Measurements from ENCODE around the gene FAT3. TPM values are rescaled to one million over a fixed set of nuclear protein-coding genes. Genes with fewer than 3 reads are reported as not detected.
A peak's percentile ranks its signal among the peaks of the same experiment; 100 is the strongest.

The FAT3 gene
- total RNA-seq = 1.9 and 24.4 TPM in 2 replicates

DNA sequence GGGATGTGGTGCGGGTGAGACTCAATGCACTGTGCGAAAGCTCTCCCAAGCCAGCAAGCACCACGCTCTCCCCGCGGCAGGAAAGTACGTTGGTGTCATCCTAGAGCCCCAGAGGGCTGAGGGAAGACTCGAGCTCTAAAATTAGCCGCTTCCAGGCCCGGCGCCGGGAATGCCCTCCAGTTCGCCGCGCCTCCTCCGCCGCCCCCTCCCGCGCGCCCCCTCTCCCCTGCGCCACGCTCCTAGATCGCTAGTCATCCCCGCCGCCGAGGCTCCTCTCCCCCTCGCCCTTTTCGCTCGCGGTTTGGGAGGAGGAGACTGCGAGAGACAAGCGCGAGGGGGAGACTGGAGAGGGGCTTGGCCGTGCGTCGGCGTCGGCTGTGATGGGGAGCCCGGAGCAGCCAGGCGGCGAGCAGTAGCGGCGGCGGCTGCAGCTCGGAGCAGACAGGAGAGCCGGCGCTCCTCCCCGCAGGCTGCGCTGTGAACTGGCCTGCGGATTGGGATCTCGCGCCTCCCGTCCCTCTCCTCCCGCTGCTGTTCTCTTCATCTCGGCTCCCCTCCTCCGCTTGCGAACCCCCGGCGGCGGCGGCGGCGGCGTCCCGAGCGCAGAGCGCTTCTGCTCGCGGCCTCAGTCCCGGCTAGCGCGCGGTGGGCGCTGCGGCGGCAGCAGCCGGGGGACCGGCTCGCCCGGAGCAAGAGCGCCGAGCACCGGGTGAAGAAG is at the start of gene FAT3:
FAT3 (plus strand) TSS at position 412 of the 718 bp plus-strand sequence. CDS start 127,295 bp downstream, outside the sequence.
- no peak for DNase-seq (ENCODE audit: low read depth)

DNA sequence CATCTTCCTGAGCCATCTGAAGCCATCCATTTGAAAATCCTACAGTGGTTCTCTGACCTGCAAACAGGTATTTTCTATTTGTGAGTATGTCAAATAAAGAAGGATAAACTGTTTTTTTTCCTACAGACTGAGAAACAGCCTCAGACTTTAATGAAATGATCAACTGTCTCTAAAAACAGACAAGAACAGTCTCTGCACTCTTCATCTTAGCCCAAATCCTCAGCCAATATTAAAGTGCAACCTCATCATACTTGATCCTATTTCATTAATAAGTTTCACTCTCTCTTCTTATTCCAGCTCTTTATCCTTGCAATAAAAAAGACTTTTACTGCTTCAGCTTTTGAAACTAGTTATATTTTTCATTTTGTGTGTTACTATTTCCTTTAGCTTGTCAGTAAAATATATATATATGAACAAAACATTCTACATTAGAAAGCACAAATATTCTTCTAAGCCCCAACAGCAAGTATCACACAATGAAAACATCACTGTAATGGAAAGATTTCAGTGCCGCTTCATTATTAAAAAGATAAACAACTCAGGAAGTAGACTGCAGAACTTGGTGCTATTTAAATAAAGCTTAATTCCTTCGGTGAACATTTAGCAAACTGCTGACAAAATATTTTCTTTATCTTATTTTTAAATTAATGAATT is 45.5 kb upstream of the FAT3 start:
- DNase-seq (ENCODE audit: low read depth) = no peak

DNA sequence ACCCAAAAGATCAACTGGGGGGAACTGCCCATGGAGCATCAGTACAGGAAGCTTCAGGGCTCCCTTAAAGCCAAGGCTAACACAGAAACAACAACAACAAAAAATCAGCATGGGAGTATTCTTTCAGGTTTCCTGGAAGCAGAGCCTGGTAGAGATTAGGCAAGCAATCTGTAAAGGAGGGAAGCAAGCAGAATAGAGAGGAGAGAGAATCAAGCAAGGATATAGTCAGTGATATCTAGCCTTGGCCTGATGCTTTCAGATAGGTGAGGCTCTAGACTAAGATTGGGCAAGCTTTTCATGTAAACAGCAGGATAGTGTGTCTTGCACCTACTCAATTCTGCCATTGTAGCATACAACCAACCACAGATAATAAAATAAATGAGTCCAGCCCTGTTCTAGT is 44.4 kb upstream of the FAT3 start:
- DNase-seq (ENCODE audit: low read depth) = no peak

DNA sequence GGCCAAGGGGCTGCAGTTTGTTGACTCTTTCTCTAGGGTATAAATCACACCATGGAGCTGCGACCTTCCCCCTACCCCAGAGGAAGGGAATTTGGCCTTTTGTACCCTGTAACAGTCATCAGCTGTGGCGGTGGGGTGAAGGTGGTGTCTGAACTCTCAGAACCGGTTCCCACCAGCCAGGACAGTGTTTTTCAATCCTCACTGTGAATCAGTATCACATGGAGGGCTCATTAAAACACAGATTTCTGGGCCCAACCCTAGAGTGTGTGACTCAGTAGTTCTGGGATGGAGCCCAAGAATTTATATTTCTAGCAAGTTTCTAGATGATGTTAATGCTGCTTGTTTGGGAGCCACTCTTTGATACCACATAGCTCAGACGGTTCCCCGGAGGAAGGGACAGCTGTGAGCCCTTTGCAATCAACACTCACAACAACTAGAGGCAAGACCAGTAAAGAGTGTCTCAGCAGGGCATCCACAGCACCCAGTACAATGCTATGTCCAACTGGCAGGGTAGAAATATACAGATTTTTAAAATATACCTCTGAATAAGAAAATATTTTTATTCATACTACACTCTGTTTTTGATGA is 43.9 kb upstream of the FAT3 start:
- peak; percentile 95 for DNase-seq (ENCODE audit: low read depth)

DNA sequence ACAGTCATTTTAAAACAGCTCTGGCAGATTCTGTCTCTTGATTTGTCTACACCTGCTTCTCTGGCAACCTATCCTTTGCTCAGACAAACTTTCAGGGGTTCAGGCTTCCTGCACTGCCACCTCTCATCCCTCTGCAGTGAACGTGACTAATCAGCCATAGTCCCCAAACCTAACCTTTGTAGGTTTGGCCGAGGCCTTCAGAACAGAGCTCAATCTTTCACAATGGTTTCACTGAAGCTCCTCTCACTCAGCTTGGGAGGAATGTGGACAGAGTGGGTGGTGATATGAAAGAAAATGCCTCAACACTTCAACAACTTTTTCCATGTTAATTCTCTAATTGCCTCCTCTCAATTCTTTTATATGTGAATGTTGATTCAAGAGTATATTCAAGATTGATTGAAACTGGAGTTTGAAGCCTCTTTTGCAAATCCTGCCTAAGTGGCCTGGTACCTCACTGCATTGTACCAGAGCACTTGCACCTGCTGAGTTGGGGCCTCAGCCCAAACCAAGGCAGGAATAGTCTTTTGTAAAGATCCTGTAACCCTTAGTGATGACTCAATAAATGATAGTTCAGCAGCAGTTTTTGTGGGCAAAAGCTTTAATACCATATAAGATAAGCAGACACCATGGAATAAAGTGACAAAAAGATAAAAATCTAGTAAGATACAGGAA is 33.9 kb upstream of the FAT3 start:
- DNase-seq (ENCODE audit: low read depth) = no peak

DNA sequence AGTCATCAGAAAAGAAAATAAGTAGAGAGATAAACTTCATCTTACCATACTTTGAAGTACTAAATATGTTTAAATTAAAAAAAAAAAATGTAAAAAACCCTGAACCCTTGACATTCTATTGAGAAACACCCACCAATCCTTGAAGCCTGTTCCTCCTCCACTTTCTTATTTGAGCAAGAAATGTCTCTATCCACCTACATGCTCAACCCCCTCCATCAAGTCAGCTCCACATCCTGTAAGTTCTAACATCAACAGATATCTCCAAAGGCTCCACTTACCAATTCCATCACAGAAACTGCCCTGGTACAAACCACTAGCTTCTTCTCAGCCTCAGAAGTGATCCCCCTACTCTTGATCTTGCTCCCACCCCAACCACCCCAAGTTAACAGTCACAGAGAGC is 32.5 kb upstream of the FAT3 start:
- DNase-seq (ENCODE audit: low read depth) = no peak

DNA sequence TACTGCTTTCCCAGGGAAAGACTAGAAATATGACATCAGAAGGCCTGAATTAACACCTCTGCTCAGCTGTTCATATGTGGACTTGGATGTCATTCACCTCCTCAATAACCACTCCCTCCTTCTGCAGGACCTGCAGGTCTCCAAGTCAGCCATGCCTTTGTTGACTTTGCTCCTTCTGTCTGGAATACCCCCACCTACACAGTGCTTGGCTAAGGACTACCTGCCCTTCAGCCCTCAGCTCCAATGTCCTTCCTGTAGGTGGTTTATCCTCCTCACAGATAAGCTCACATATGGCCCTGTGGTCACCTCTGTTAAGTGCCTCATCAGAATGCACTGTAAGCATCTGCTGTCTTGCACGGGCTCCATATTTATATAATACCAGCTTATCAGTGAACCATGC is 26.4 kb upstream of the FAT3 start:
- no peak for DNase-seq (ENCODE audit: low read depth)

DNA sequence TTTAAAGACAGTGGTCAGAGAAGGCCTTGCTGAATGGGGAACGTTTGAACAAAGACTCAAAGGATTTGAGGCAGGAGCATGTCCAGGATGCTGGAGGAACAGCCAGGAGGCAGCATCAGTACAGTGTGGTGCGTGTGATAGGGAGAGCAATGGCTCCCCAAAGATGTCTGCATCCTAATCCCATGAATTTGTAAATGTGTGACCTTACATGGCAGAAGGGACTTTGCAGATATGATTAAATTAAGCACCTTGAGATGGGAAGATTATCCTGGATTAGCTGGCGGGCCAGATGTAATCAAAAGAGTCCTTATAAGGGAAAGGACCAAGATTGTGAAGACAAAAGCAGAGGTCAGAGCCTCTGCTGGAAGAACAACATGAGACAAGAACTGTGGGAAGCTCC is 24.6 kb upstream of the FAT3 start:
- no peak for DNase-seq (ENCODE audit: low read depth)

DNA sequence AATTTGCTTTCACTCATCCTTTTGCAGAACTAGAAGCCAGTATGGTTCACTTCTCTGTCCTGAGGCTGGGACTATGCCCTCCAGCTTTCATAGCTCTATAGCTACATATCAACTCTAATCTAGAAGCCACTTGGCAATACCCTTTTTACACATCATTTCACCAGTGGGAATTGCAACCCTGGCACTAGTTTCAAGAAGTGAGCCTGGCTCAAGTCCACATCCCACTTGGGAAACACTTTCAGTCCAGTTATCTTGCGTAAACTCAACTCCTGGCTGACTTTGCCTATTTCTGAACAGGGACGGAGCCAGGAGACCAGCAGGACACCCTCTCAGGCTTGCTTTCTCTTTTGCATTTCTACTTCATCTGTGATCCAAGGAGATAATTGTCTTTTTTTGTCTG is 19.9 kb upstream of the FAT3 start:
- DNase-seq (ENCODE audit: low read depth) = peak; percentile 16

DNA sequence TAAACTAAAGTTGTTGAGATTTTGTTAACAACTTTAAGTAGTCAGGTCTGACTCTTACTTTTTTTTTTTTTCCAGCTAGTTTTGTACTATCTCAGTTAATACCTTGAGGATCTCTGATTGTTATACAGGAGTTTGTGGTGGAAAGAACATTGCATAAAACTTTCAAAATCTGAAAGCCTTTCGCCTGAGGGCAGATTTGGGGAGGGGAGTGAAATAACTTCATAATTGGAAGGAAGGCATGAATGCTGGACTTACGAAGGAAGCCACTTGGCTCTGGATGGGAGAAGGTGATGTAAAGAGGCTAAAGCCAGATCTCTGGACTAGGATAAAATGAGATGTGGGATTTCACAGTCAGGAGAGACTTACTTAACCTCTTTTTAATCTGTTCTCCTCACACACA is 18.2 kb upstream of the FAT3 start:
- no peak for DNase-seq (ENCODE audit: low read depth)

DNA sequence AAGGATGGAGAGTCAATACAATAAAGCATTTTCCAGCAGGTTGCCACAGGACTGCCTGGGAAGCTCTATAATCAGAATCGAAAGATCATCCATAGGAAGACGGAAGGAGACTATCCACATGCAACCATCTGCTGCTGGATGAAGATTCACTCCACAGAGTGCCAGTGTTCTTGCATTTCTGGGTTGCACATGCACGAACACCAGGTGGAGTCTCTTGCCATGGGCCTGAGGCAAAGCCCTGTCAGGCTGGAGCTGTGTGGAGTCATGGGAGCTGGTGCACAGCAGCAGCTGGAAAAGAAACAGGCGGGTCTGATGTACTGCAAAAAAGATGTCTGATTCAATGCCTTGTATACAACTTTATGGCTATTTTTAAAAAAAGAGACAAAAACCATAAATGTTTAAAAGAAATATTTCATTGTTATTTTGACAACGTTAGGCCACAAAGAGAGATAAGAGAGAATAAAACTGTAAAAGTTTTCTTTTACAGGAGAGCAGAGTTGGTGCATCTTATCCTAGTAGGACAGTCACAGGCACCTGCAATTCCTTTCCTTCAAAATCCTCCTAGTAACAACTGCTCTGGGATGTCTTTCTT is 12.9 kb upstream of the FAT3 start:
- peak; percentile 33 for DNase-seq (ENCODE audit: low read depth)

DNA sequence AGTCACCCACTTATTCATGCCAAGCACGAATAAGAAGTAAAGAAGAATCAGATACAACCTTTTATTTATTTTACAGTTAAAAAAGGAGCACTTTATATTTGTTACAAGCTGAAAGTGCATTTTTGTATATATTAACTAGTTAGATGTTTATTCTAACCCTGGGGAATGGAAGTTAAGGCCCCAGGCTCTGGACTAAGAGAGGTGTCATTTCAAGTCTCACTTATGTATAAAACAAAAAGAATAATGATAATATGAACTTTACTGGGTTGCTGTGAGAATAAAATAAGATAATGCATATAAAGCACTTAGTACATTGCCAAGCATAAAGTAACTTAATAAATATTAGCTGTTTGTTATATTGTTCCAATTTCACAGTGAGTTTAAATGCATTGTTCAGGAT is 12.1 kb upstream of the FAT3 start:
- DNase-seq (ENCODE audit: low read depth) = no peak

DNA sequence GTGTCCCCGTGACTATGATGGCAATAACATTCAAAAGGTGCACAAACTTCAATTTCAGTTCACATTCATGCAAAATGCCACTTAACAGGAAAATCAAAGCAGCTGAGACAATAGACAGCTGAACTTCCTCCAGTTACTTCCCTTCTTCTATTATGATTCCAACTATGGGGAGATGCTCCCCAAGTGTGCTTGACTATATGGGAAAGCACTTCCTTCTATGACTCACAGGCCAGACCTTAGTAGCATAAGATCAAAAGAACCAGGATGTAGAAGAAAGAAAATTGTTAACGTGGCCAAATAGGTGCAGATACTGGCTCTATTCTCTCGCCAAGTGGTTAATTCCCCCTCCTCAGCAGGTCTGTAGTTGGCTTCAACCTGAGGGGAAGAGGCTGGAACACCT is 7.8 kb upstream of the FAT3 start:
- DNase-seq (ENCODE audit: low read depth) = no peak

DNA sequence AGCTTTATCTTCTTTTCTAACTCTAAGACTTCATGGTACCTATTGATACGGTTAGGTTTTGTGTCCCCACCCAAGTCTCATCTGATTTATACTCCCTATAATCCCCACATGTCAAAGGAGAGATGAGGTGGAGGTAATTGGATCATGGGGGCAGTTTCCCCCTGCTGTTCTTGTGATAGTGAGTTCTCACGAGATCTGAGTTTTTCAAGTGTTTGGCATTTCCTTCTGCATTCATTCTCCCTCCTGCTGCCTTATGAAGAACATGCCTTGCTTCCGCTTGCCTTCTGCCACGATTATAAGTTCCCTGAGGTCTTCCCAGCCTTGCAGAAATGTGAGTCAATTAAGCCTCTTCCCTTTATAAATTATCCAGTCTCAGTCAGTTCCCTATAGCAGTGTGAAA is 5.1 kb upstream of the FAT3 start:
- DNase-seq (ENCODE audit: low read depth) = no peak

DNA sequence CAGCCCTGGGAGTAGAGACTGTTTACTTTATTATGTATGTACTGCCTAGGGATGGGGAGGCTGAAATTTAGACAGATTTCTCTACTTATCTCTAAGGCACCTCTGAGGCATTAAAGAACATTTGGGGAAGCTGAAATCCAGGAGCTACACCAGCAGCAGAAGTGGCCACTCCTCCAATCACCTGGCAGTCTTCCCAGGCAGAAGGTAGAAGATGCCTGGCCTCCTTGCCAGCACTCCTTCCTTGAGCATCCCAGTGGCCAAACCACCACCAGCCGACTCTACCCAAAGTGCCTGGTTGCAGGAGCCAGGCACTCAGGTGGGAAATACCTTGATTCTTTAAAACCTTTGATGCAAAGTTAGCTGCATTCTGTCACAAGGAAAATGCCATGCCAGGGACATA is 1.9 kb upstream of the FAT3 start:
- no peak for DNase-seq (ENCODE audit: low read depth)

DNA sequence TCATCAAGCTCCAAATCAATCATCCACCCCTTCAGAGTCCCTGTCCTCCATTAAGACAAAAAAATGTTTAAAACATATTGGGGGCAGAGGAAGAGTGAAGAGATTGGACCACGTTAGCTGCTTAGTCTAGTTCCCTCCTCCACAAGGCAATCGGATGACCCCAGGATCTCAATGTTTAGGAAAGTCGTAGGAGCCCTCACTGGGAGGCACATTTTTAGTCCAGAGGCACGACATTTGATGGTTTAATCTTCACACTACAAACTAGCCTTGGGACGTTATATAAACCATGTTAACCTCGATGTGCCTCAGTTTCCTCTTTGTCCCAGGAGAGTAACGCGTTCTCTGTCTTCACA is 588 bp upstream of the FAT3 start:
- no peak for DNase-seq (ENCODE audit: low read depth)

DNA sequence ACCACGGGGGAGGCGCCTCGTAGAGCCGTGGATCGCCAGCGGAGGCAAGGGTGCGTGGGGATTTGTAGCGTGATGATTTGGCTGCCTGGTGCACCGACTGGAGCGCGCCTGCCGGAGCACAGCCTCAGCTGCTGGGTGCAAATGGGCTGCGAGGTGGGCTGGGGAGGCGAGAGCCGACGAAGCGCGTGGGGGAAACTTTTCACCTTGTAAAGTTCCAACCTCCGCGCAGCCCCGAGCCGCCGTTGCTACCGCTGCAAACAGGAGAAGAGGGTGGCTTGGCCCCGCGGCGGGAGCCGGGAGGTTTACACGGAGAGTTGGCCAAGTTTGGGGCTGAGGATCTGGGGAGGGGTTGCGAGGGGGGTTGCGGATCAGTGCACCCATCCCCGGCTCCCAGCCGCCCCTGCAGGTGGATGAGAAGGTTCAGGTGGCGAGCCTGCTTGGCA is 528 bp downstream of the FAT3 start:
- DNase-seq (ENCODE audit: low read depth) = no peak

DNA sequence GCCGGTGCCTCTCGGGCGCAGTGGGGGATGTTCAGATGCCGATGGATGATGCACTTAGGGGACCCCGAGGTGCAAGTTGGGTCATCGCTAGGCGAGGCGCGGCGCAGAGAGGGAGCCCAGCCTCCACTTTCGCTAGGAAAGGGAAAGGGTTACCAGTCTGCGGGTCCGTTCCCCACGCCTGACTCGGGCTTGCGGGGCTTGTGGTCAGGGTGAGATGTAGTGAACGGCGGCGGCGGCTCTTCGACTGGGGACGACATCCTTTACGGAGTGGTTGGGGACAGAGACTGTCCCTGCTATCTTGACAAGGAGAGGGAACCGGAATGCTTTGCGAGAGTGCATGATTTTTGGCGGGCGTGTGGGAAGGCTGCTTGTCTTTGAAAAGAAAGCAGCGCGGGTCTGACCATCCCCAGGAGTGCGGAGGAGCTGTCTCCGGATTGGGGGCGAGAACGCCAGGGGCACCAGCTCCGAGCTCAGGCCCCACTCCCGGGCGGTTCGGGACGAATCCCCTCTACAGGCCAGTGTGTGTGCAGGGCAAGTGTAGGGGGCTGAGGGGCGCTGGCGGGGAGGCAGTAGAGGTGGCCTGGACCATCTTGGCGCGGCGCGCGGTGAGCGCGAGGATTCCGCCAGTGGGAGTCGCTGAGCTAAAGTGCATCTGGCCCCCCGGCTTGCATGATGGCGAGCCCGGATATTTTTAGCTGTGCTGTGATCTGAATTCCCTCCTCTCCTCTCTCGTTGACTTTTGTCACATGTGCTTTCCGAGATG is 1.1 kb downstream of the FAT3 start:
- DNase-seq (ENCODE audit: low read depth) = no peak

DNA sequence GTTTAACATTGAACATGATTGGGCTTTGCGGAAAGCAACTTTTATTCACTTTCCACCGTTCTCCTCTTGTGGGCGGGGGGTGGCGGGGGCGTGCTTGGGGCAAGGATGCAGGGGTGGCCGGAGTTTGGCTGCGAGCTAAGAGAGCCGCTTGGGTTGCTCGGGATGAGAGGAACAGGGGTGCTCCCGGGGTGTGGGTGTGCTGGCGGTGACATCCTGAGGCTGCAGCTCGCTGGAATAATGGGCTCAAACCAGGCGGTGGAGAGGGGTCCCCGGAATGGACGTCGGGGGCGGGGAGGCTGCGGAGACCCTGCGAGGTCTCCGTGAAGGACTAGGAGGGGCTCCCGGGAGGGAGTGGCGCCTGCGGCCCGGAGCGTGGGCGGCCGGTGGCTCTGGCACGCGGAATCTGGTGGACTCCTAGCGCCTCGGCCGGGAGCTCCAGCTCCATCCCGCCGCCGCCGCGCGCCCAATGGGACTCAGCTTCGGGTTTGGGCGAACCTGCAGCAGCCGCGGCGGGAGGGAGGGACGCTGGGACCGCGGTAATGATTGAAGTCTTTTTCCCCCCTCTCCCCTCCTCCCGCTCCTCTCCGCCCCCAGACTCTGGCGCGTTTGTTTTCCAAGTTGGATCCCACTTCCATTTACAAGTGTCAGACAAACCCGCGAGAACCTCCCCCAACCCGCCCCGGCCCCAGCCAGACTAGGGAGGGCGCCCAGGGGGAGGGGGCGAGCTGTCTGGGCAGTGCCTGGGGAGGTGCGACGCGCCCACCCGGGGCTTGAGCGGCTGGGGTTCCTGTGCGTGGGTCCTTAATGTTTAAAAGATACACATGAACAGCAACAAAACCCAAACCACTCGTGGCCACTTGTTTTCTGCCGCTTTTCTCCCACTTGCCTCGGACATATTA is 2.0 kb downstream of the FAT3 start:
- DNase-seq (ENCODE audit: low read depth) = no peak

DNA sequence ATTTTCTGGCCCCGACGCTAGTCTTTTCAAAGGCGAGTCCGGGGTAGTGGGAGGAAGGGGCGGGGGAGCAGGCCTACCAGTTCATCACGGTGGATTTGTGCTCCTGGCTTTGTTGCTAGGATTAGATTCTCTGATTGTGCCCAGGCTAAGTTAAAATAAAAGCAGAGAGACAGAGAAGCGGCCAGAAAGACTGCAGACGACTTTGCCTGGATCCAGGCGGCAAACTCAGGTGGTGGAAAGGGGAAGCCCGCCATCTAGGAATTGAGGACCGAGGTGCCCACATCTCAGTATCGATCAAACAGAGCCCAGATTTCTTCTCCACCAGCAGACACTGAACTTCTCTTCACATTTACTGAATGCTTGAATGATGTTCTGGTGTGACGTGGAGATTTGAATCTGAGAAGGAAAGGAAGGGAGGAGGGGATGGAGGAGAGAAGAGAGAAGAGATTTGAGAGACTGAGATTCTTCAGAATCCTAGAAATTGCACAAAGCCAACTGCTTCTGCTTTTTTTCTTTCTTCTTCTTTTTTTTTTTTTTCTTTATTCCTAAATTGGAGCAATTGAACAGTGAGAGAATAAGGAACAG is 2.7 kb downstream of the FAT3 start:
- no peak for DNase-seq (ENCODE audit: low read depth)
